ENCODE measurements around the gene C1QTNF2. TPM values are rescaled to one million over a fixed set of nuclear protein-coding genes. Genes with fewer than 3 reads are reported as not detected.

C1QTNF2 gene
- total and polyA plus RNA-seq, 2 of the 8 experiments (the other 6 are each of a cell fraction or from before 2014, with no cell fraction given) = 1.0 to 2.0 TPM

- Histone ChIP-seq H4K5ac (ENCODE audit: insufficient read length, low read depth, low read length) (no peak overlapping the region), H3K36me3 (ENCODE audit: control insufficient read depth in 2 of 4, insufficient read depth in 4 of 4, low read length in 3 of 4) (no peaks in the 10 kb centered on the region), H3K79me2 (ENCODE audit: control insufficient read depth in 1 of 2, insufficient read depth in 2 of 2, low read length in 2 of 2) (no peaks in the 10 kb centered on the region), H4K91ac (replicated peaks; ENCODE audit: insufficient read length, low read length) (no peak overlapping the region), H3K23me2 (ENCODE audit: low read depth, low read length) (no peaks in the 10 kb centered on the region), H3K23ac (ENCODE audit: insufficient read length) (no peak overlapping the region), H2AK5ac (ENCODE audit: low read depth, low read length) (no peak overlapping the region), H2BK12ac (ENCODE audit: low read depth, low read length) (no peak overlapping the region), H2AFZ (ENCODE audit: low read length) (peak overlapping the region; percentile 31; the same call in 1 of the 2 replicates), H3K4ac (replicated peaks; ENCODE audit: insufficient read length, low read depth, low read length) (no peak overlapping the region), H3K18ac (ENCODE audit: extremely low read depth, low read length) (no peak overlapping the region), H3K27ac (ENCODE audit: low read depth, low read length) (no peak overlapping the region), H3K14ac (ENCODE audit: insufficient read length) (no peak overlapping the region), H2BK20ac (ENCODE audit: low read length) (no peak overlapping the region), H3K79me1 (ENCODE audit: low read depth, low read length) (no peaks in the 10 kb centered on the region), H3K4me2 (ENCODE audit: insufficient read depth in 1 of 2, low read depth in 2 of 2, low read length in 2 of 2) (no peak overlapping the region), H2BK120ac (replicated peaks; ENCODE audit: low read depth, low read length) (no peak overlapping the region), H4K20me1 (replicated peaks in 1 of 2; ENCODE audit: control insufficient read depth in 1 of 2, insufficient read depth in 2 of 2, low read length in 2 of 2) (no peaks in the 10 kb centered on the region), H2BK15ac (ENCODE audit: low read length) (0 out of 2 replicates have a peak overlapping the region, but pooled peaks have one; percentile 61), H2BK5ac (ENCODE audit: low read depth, low read length) (no peak overlapping the region), H3K56ac (replicated peaks; ENCODE audit: insufficient read length, low read depth, low read length) (no peak overlapping the region), H4K8ac (ENCODE audit: extremely low read depth, insufficient read depth, low read length) (no peak overlapping the region), H3K9ac (replicated peaks in 1 of 4; ENCODE audit: extremely low read depth in 1 of 4, low read depth in 3 of 4, low read length in 3 of 4) (no peak overlapping the region; a peak in 1 of 7 replicates), H3K4me3 (ENCODE audit: extremely low read depth in 1 of 4, insufficient read depth in 2 of 4, low read depth in 3 of 4, low read length in 4 of 4) (no peak overlapping the region), H3K4me1 (replicated peaks in 1 of 4; ENCODE audit: control insufficient read depth in 3 of 4, insufficient read depth in 4 of 4, low read length in 3 of 4) (peaks cover 0 to 2% (median 1%) of the 10 kb centered on the region in 4 experiments; a peak in 5 of 7 replicates), H3K9me3 (ENCODE audit: insufficient read depth in 2 of 2, low read depth in 1 of 2, low read length in 1 of 2) (no peaks in the 10 kb centered on the region), H3K27me3 (replicated peaks in 1 of 4; ENCODE audit: control insufficient read depth in 3 of 4, extremely low read depth in 1 of 4, insufficient read depth in 3 of 4, low read length in 3 of 4) (no peaks in the 10 kb centered on the region; a peak in 1 of 7 replicates)
- DNase-seq (ENCODE audit: low read depth in 1 of 2, low spot score in 2 of 2) = no peak
- 90% methylated on average over 3 of the region's 3 CpGs; no CpG with 5 or more reads in 1 of the 2 experiments for whole genome bisulfite sequencing, 2 experiments (ENCODE audit: extremely low coverage in 1 of 2, insufficient coverage in 1 of 2, insufficient read length in 1 of 2, insufficient replicate concordance in 2 of 2, low coverage in 1 of 2, low lambda C conversion rate in 2 of 2, missing lambda C conversion rate in 1 of 2)
- FAIRE-seq = no peak
- CTCF ChIA-PET (ENCODE audit: partially characterized antibody) = interaction anchor here (0.7 to 6.1 kb wide), 10 partner anchors 10 to 181 kb away, joined by 3 to 30 read pairs (median 4); partner anchors contain the start of gene C1QTNF2
- no peak for TF ChIP-seq ATF2 (IDR thresholded peaks at IDR 0.05; ENCODE audit: low read length)
- peak in 1 of 3 experiments; percentile 38; a peak in 1 of 4 replicates for TF ChIP-seq CTCF (IDR thresholded peaks at IDR 0.05; ENCODE audit: control extremely low read depth in 1 of 3, insufficient read depth in 1 of 3, low read depth in 1 of 3, low read length in 3 of 3)
- no peak for TF ChIP-seq SUZ12 (IDR thresholded peaks at IDR 0.05; ENCODE audit: low read length)
- POLR2A ChIA-PET (ENCODE audit: partially characterized antibody) = interaction anchor here (0.6 to 1.2 kb wide), 5 partner anchors 10 to 163 kb away, joined by 3 to 4 read pairs (median 3); partner anchors contain the start of genes C1QTNF2 and CCNJL
Measured at GRCh38 chr5:160360310-160360709, 10.1 kb downstream of the C1QTNF2 start.
